Endodermal cell (in vitro differentiated cells): ENCODE measurements around the gene DNMT3B. TPM values are rescaled to one million over a fixed set of nuclear protein-coding genes. Genes with fewer than 3 reads are reported as not detected.
A peak's percentile ranks its signal among the peaks of the same experiment; 100 is the strongest.

Source experiments
- DNase-seq: peaks from one replicate; pipeline ENCODE4 v3.0.0-alpha.2; 2017
- H3K27ac ChIP-seq: 2 replicates; pipeline ENCODE4 v1.5.1; 2013; ENCODE audit warnings: mild to moderate bottlenecking, low read depth, low read length, moderate library complexity
- H3K27me3 ChIP-seq: 2 replicates; pipeline ENCODE4 v1.6.1; 2013; ENCODE audit warnings: mild to moderate bottlenecking, low read length, moderate library complexity; ENCODE audit not compliant: insufficient read depth, control insufficient read depth, poor library complexity, severe bottlenecking
- H3K36me3 ChIP-seq: 2 replicates; pipeline ENCODE4 v1.7.0; 2013; ENCODE audit warnings: mild to moderate bottlenecking, low read length, moderate library complexity; ENCODE audit not compliant: control insufficient read depth, insufficient read depth
- H3K4me1 ChIP-seq: one replicate; pipeline ENCODE4 v1.7.0; 2013; ENCODE audit warnings: low read length; ENCODE audit not compliant: control insufficient read depth, insufficient read depth
- H3K4me3 ChIP-seq: 2 replicates; pipeline ENCODE4 v1.5.1; 2013; ENCODE audit warnings: mild to moderate bottlenecking, low read length, moderate library complexity
- H3K9ac ChIP-seq: 2 replicates; pipeline ENCODE4 v1.6.1; 2013; ENCODE audit warnings: mild to moderate bottlenecking, low read length, moderate library complexity; ENCODE audit not compliant: poor library complexity, severe bottlenecking; ENCODE audit errors: extremely low read depth
- H3K9me3 ChIP-seq: 2 replicates; pipeline ENCODE4 v1.6.1; 2013; ENCODE audit warnings: mild to moderate bottlenecking, low read length, moderate library complexity; ENCODE audit not compliant: control insufficient read depth
- H3K27ac Mint-ChIP-seq: 2 replicates; pipeline ENCODE4 v1.8.0; 2020; ENCODE audit warnings: mixed read lengths
- H3K27me3 Mint-ChIP-seq: 2 replicates; pipeline ENCODE4 v1.8.0; 2021; ENCODE audit warnings: mild to moderate bottlenecking, mixed read lengths; ENCODE audit not compliant: insufficient read depth
- H3K36me3 Mint-ChIP-seq: 2 replicates; pipeline ENCODE4 v1.8.0; 2020; ENCODE audit warnings: low read depth, mixed read lengths
- H3K4me1 Mint-ChIP-seq: 2 replicates; pipeline ENCODE4 v1.8.0; 2020; ENCODE audit warnings: mixed read lengths
- H3K4me3 Mint-ChIP-seq: 2 replicates; pipeline ENCODE4 v1.8.0; 2020; ENCODE audit warnings: mild to moderate bottlenecking, moderate library complexity, mixed read lengths
- H3K9me3 Mint-ChIP-seq: 2 replicates; pipeline ENCODE4 v1.8.0; 2020; ENCODE audit warnings: mild to moderate bottlenecking, mixed read lengths
- WGBS, 2 experiments: methylation state at CpG; one replicate each; pipeline versions ENCODE4 v1.1.5 to v1.1.7; 2013; ENCODE audit warnings: missing lambda C conversion rate in 2 of 2, mixed read lengths in 1 of 2; ENCODE audit not compliant: insufficient coverage in 1 of 2, insufficient read length in 1 of 2; 5-methylcytosine and 5-hydroxymethylcytosine counted together
- total RNA-seq, 2 donors: library from RNA; stranded (reverse); fragmentation: NEBNext Ultra II Directional in 1 of 2; extraction: Animal tissue kit (Norgen Biotek cat#: 25700) in 1 of 2; gene quantifications; 2 replicates in 1 of 2; 3 replicates in 1 of 2; pipeline ENCODE4 v1.2.1, GENCODE V29; 2021
- TF ChIP-seq, protein P1 (sequence below): fragments of 200-600 bp; sonication (generic); conservative IDR thresholded peaks from 2 replicates; pipeline ENCODE4 v1.5.0; 2021; ENCODE audit warnings: antibody characterized with exemption, mild to moderate bottlenecking

Gene DNMT3B
- total RNA-seq, 2 donors from 2014 or later, result 82.1 to 283 TPM

- H3K9me3 Mint-ChIP-seq, result no peaks in the 10 kb centered on the region
- no peak overlapping the region for H3K4me3 Mint-ChIP-seq
- Histone ChIP-seq H3K9ac (no peak overlapping the region), H3K4me1 (no peaks in the 10 kb centered on the region), H3K27me3 (no peaks in the 10 kb centered on the region), H3K4me3 (no peak overlapping the region), H3K9me3 (no peaks in the 10 kb centered on the region), H3K27ac (no peak overlapping the region), H3K36me3 (peaks cover 48% of the 10 kb centered on the region)
- 84 to 87% methylated on average over 4 to 5 of the region's 5 CpGs for WGBS, 2 experiments
- no peaks in the 10 kb centered on the region for H3K27me3 Mint-ChIP-seq
- peaks cover 45% of the 10 kb centered on the region for H3K36me3 Mint-ChIP-seq
- no peak for DNase-seq
- TF ChIP-seq, protein P1, sequence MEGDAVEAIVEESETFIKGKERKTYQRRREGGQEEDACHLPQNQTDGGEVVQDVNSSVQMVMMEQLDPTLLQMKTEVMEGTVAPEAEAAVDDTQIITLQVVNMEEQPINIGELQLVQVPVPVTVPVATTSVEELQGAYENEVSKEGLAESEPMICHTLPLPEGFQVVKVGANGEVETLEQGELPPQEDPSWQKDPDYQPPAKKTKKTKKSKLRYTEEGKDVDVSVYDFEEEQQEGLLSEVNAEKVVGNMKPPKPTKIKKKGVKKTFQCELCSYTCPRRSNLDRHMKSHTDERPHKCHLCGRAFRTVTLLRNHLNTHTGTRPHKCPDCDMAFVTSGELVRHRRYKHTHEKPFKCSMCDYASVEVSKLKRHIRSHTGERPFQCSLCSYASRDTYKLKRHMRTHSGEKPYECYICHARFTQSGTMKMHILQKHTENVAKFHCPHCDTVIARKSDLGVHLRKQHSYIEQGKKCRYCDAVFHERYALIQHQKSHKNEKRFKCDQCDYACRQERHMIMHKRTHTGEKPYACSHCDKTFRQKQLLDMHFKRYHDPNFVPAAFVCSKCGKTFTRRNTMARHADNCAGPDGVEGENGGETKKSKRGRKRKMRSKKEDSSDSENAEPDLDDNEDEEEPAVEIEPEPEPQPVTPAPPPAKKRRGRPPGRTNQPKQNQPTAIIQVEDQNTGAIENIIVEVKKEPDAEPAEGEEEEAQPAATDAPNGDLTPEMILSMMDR, result no peak
- H3K27ac Mint-ChIP-seq, result peak overlapping the region; percentile 64
- H3K4me1 Mint-ChIP-seq, result peaks cover 10% of the 10 kb centered on the region
Observed at GRCh38 chr20:32810941-32811340, 48.8 kb downstream of the DNMT3B start.

GRCh38 chr20:32811886-32812285 lies 49.7 kb downstream of the DNMT3B start:
- Histone ChIP-seq H3K36me3 (peaks cover 39% of the 10 kb centered on the region), H3K9me3 (no peaks in the 10 kb centered on the region), H3K9ac (no peak overlapping the region), H3K4me3 (no peak overlapping the region), H3K27ac (no peak overlapping the region), H3K27me3 (no peaks in the 10 kb centered on the region), H3K4me1 (no peaks in the 10 kb centered on the region)
- DNase-seq, result no peak
- Mint-ChIP-seq H3K4me3 (no peak overlapping the region), H3K27ac (no peak overlapping the region), H3K36me3 (peaks cover 36% of the 10 kb centered on the region), H3K9me3 (no peaks in the 10 kb centered on the region), H3K27me3 (no peaks in the 10 kb centered on the region), H3K4me1 (peaks cover 5% of the 10 kb centered on the region)
- TF ChIP-seq, protein P1, result no peak
- 95% methylated on average over 2 to 6 of the region's 6 CpGs for WGBS, 2 experiments

DNA sequence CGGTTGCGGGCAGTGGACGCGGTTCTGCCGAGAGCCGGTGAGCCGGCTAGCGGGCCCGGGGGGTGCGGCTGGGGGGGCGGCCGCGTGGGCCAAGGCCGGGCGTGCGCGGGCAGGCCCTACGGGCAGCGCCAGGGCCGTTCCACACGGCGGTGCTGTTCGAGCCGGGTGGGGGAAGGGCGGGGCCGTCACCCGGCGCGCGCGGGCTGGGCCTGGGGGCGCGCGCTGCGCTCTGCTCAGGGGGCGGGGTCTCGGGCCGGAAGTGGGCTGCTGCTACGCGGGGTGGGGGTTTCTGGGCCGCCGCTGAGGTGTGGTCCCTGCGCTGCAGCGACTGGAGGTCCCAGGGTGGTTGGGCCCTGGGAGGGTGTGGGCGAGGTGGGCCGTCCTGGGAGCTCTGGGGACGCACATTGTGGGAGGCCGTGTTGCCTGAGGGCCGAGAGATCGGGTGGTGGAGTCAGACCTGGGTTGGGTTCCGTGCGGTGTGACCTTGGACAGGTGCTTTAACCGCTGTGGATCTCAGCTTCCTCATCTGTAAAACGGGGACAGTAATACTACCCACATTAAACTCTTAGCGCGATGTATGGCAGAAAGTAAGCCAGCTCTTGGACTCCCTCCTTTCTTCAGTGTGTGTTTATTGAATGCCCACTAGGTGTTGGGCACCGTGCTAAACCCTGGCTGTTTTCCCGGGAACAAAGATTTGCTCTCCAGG lies 58.0 kb downstream of the DNMT3B start:
- 1% methylated on average over 13 to 58 of the region's 58 CpGs for WGBS, 2 experiments
- H3K9me3 Mint-ChIP-seq, result no peaks in the 10 kb centered on the region

More for the DNA sequence above, 58.0 kb downstream of the DNMT3B start:
- Histone ChIP-seq H3K27me3 (no peaks in the 10 kb centered on the region), H3K36me3 (no peaks in the 10 kb centered on the region), H3K4me1 (peaks cover 24% of the 10 kb centered on the region), H3K27ac (peak overlapping the region; percentile 90), H3K4me3 (peak overlapping the region; percentile 88), H3K9me3 (no peaks in the 10 kb centered on the region), H3K9ac (peak overlapping the region; percentile 78)
- Mint-ChIP-seq H3K4me1 (peaks cover 35% of the 10 kb centered on the region), H3K27me3 (no peaks in the 10 kb centered on the region), H3K36me3 (peaks cover 6% of the 10 kb centered on the region), H3K27ac (peak overlapping the region; percentile 97), H3K4me3 (peak overlapping the region; percentile 92)
- DNase-seq, result peak; percentile 95
- TF ChIP-seq, protein P1, result peak; percentile 35
